PC-3 (cell line): Measurements from ENCODE around the gene CDK19. TPM values are rescaled to one million over a fixed set of nuclear protein-coding genes. Genes with fewer than 3 reads are reported as not detected.

Source experiments
- ATAC-seq: fragments of 200-7000 bp; cut with Tn5 transposase; 2 replicates; pipeline ENCODE4 v1.9.1; 2020; ENCODE audit warnings: mild to moderate bottlenecking, moderate library complexity
- BruUV-seq: library from RNA; stranded (reverse); fragments of 400-500 nt; replicated peaks from 2 replicates; lab custom pipeline; 2021; lab: Mats Ljungman, UMichigan
- CTCF ChIA-PET: fragments of 300-600 bp; sonication (Branson Sonifier 250); formaldehyde crosslinking; loops from one replicate; lab custom pipeline; 2022; ENCODE audit warnings: antibody characterized with exemption; lab: Charles Lee
- POLR2A ChIA-PET: fragments of 300-600 bp; sonication (Branson Sonifier 250); formaldehyde crosslinking; loops from one replicate; lab custom pipeline; 2022; ENCODE audit warnings: antibody characterized with exemption; ENCODE audit not compliant: unreplicated experiment; lab: Charles Lee
- DNase-seq: peaks from one replicate; pipeline ENCODE4 v3.0.0-alpha.2; 2015
- H2AFZ ChIP-seq: fragments of 300-600 bp; sonication (generic); 2 replicates; pipeline ENCODE4 v1.6.0; 2016; ENCODE audit warnings: antibody characterized with exemption, low read length
- H3F3A ChIP-seq: fragments of 300-600 bp; sonication (generic); one replicate; pipeline ENCODE4 v1.6.0; 2017; ENCODE audit warnings: antibody characterized with exemption, low read length, control low read depth, mild to moderate bottlenecking; ENCODE audit not compliant: unreplicated experiment
- H3K27ac ChIP-seq: fragments of 300-600 bp; sonication (generic); 2 replicates; pipeline ENCODE4 v1.5.1; 2016; ENCODE audit warnings: mild to moderate bottlenecking, low read length
- H3K27me3 ChIP-seq: fragments of 300-600 bp; sonication (generic); 2 replicates; pipeline ENCODE4 v1.6.1; 2016; ENCODE audit warnings: low read length, mixed read lengths
- H3K36me3 ChIP-seq: fragments of 300-600 bp; sonication (generic); 2 replicates; pipeline ENCODE4 v1.6.1; 2016; ENCODE audit warnings: low read depth, mixed run types, low read length, mixed read lengths
- H3K4me1 ChIP-seq: fragments of 300-600 bp; sonication (generic); 2 replicates; pipeline ENCODE4 v1.5.1; 2016; ENCODE audit warnings: low read length; ENCODE audit not compliant: insufficient read depth
- H3K4me2 ChIP-seq: fragments of 300-600 bp; sonication (generic); 2 replicates; pipeline ENCODE4 v1.6.0; 2016; ENCODE audit warnings: low read length
- H3K4me3 ChIP-seq: fragments of 300-600 bp; sonication (generic); 2 replicates; pipeline ENCODE4 v1.5.1; 2016; ENCODE audit warnings: mild to moderate bottlenecking, low read length, mixed read lengths
- H3K79me2 ChIP-seq: fragments of 300-600 bp; sonication (generic); 2 replicates; pipeline ENCODE4 v1.6.1; 2017; ENCODE audit warnings: low read length, mixed read lengths
- H3K9ac ChIP-seq: fragments of 300-600 bp; sonication (generic); 2 replicates; pipeline ENCODE4 v1.6.0; 2016; ENCODE audit warnings: mild to moderate bottlenecking, low read length
- H3K9me2 ChIP-seq: fragments of 300-600 bp; sonication (generic); replicated peaks from 2 replicates; pipeline ENCODE4 v1.6.1; 2016; ENCODE audit warnings: mixed run types, low read length, mixed read lengths
- H3K9me3 ChIP-seq: fragments of 300-600 bp; sonication (generic); 2 replicates; pipeline ENCODE4 v1.6.1; 2016; ENCODE audit warnings: low read length, mixed read lengths
- H4K20me1 ChIP-seq: fragments of 300-600 bp; sonication (generic); 2 replicates; pipeline ENCODE4 v1.6.1; 2016; ENCODE audit warnings: low read length, mixed read lengths
- EZH2 ChIP-seq: fragments of 300-600 bp; sonication (generic); IDR thresholded peaks from one replicate; pipeline ENCODE4 v1.6.1; 2017; ENCODE audit warnings: antibody characterized with exemption, mild to moderate bottlenecking, low read length; ENCODE audit not compliant: unreplicated experiment
- EZH2phosphoT487 ChIP-seq: fragments of 300-600 bp; sonication (generic); IDR thresholded peaks from 2 replicates; pipeline ENCODE4 v1.6.1; 2018; ENCODE audit warnings: mild to moderate bottlenecking, antibody characterized with exemption, low read length, borderline replicate concordance
- intact Hi-C: fragments of 100-400 bp; cut with micrococcal nuclease; formaldehyde crosslinking; loops from 2 replicates; pipeline ENCODE4 v1.9.0; 2023
- total RNA-seq: library from RNA; depleted of rRNA; stranded (reverse); fragments of >200 nt; gene quantifications from 2 replicates; pipeline ENCODE4 v1.2.3, GENCODE V29; 2014
- TF ChIP-seq, protein P1 (sequence below): fragments of 300-600 bp; sonication (generic); conservative IDR thresholded peaks from 2 replicates; pipeline ENCODE4 v1.5.1; 2017; ENCODE audit warnings: antibody characterized with exemption, low read depth, mild to moderate bottlenecking, low read length

CDK19 gene
- total RNA-seq, 1 experiment from 2014 or later = 4.2 TPM

DNA sequence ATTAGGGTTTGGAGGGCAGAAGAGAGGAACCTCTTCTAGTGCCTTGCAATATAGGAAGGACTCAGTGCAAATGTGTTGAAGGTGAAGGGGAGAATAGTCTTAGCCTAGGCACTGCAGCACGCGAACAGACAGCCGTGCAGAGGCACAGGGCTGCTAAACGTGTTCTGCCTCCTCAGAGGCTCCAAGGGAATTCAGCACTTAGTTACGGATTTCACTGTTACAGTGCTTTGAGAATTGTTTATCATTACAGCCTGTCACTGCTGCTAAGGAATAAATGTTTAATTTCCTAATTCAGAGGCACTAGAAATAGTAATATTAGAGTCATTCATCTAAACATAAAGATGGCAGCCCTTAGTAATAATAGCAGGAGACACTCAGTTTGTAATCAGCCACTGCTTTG, 222.5 kb downstream of the CDK19 start:
- intact Hi-C loops = no loop called here
- no peak overlapping the region for H3K27ac ChIP-seq
- H3K9me3 ChIP-seq = no peaks in the 10 kb centered on the region
- ChIA-PET POLR2A (no interaction called here), CTCF (no interaction called here)
- H3K79me2 ChIP-seq = no peaks in the 10 kb centered on the region
- no peak overlapping the region for H3K9ac ChIP-seq
- no peak overlapping the region for H2AFZ ChIP-seq
- ATAC-seq (no peak), DNase-seq (no peak)
- H3K9me2 ChIP-seq = no peaks in the 10 kb centered on the region
- no peak for TF ChIP-seq EZH2phosphoT487
- no peak for TF ChIP-seq EZH2
- TF ChIP-seq, protein P1, sequence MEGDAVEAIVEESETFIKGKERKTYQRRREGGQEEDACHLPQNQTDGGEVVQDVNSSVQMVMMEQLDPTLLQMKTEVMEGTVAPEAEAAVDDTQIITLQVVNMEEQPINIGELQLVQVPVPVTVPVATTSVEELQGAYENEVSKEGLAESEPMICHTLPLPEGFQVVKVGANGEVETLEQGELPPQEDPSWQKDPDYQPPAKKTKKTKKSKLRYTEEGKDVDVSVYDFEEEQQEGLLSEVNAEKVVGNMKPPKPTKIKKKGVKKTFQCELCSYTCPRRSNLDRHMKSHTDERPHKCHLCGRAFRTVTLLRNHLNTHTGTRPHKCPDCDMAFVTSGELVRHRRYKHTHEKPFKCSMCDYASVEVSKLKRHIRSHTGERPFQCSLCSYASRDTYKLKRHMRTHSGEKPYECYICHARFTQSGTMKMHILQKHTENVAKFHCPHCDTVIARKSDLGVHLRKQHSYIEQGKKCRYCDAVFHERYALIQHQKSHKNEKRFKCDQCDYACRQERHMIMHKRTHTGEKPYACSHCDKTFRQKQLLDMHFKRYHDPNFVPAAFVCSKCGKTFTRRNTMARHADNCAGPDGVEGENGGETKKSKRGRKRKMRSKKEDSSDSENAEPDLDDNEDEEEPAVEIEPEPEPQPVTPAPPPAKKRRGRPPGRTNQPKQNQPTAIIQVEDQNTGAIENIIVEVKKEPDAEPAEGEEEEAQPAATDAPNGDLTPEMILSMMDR = no peak
- H3K36me3 ChIP-seq = no peaks in the 10 kb centered on the region
- no peaks in the 10 kb centered on the region for H4K20me1 ChIP-seq
- no peaks in the 10 kb centered on the region for H3F3A ChIP-seq
- no TSS peak for BruUV-seq
- H3K4me3 ChIP-seq = no peak overlapping the region
- no peak overlapping the region for H3K4me2 ChIP-seq
- no peaks in the 10 kb centered on the region for H3K4me1 ChIP-seq
- no peaks in the 10 kb centered on the region for H3K27me3 ChIP-seq

GRCh38 chr6:110590821-110591351, 224.4 kb downstream of the CDK19 start:
- POLR2A ChIA-PET = no interaction called here
- intact Hi-C loops = no loop called here
- H3K27ac ChIP-seq = no peak overlapping the region

More at GRCh38 chr6:110590821-110591351, 224.4 kb downstream of the CDK19 start:
- no peaks in the 10 kb centered on the region for H3F3A ChIP-seq
- H3K4me2 ChIP-seq = no peak overlapping the region
- ATAC-seq (no peak), DNase-seq (no peak)
- CTCF ChIA-PET = no interaction called here
- H3K36me3 ChIP-seq = no peaks in the 10 kb centered on the region
- TF ChIP-seq, protein P1 = no peak
- no peak for TF ChIP-seq EZH2phosphoT487
- no peak for TF ChIP-seq EZH2
- no TSS peak for BruUV-seq
- H4K20me1 ChIP-seq = no peaks in the 10 kb centered on the region
- H3K79me2 ChIP-seq = no peaks in the 10 kb centered on the region
- H3K4me3 ChIP-seq = no peak overlapping the region
- H3K9me3 ChIP-seq = no peaks in the 10 kb centered on the region
- no peak overlapping the region for H3K9ac ChIP-seq
- no peaks in the 10 kb centered on the region for H3K4me1 ChIP-seq
- H3K9me2 ChIP-seq = no peaks in the 10 kb centered on the region
- no peaks in the 10 kb centered on the region for H3K27me3 ChIP-seq
- H2AFZ ChIP-seq = no peak overlapping the region
